Colonic mucosa (tissue), 4 donors: ENCODE results near the gene CZIB. TPM values are rescaled to one million over a fixed set of nuclear protein-coding genes. Genes with fewer than 3 reads are reported as not detected.

Experiments
- DNase-seq: peaks from one replicate; pipeline ENCODE4 v3.0.0-alpha.2; 2020
- H3K27ac ChIP-seq: fragments of 200-600 bp; one replicate; pipeline ENCODE4 v1.8.0; 2021
- H3K27me3 ChIP-seq: fragments of 200-600 bp; one replicate; pipeline ENCODE4 v1.8.0; 2021
- H3K36me3 ChIP-seq: fragments of 200-600 bp; one replicate; pipeline ENCODE4 v1.8.0; 2021
- H3K4me1 ChIP-seq: fragments of 200-600 bp; one replicate; pipeline ENCODE4 v1.8.0; 2021; ENCODE audit warnings: mild to moderate bottlenecking
- H3K4me3 ChIP-seq: fragments of 200-600 bp; one replicate; pipeline ENCODE4 v1.8.0; 2021
- H3K9ac ChIP-seq, 2 donors: one replicate each; pipeline ENCODE4 v1.7.0; 2013; ENCODE audit warnings: control low read depth in 2 of 2, low read depth in 2 of 2, low read length in 2 of 2
- H3K9me3 ChIP-seq: fragments of 200-600 bp; one replicate; pipeline ENCODE4 v1.8.0; 2021
- CTCF ChIP-seq: fragments of 200-600 bp; IDR thresholded peaks from one replicate; pipeline ENCODE4 v1.8.0; 2022; ENCODE audit warnings: antibody characterized with exemption, mild to moderate bottlenecking
- intact Hi-C: fragments of 100-400 bp; cut with DNase I; formaldehyde crosslinking; loops from one replicate; pipeline ENCODE4 v1.14.1; 2022
- total RNA-seq, 2 donors: library from RNA; stranded (reverse); fragmentation: NEBNext Ultra II Directional in 1 of 2; extraction: Animal tissue kit (Norgen Biotek cat#: 25700) in 1 of 2; gene quantifications; one replicate each; pipeline ENCODE4 v1.2.1, GENCODE V29; 2021
- donor health status: healthy.
- donor health status: DM: no; HTN: no; CAD: no.
- donor health status: DM: no; HTN: no; CAD: no.

CZIB gene
- total RNA-seq, 2 donors from 2014 or later = 34.6 to 43.9 TPM

DNA sequence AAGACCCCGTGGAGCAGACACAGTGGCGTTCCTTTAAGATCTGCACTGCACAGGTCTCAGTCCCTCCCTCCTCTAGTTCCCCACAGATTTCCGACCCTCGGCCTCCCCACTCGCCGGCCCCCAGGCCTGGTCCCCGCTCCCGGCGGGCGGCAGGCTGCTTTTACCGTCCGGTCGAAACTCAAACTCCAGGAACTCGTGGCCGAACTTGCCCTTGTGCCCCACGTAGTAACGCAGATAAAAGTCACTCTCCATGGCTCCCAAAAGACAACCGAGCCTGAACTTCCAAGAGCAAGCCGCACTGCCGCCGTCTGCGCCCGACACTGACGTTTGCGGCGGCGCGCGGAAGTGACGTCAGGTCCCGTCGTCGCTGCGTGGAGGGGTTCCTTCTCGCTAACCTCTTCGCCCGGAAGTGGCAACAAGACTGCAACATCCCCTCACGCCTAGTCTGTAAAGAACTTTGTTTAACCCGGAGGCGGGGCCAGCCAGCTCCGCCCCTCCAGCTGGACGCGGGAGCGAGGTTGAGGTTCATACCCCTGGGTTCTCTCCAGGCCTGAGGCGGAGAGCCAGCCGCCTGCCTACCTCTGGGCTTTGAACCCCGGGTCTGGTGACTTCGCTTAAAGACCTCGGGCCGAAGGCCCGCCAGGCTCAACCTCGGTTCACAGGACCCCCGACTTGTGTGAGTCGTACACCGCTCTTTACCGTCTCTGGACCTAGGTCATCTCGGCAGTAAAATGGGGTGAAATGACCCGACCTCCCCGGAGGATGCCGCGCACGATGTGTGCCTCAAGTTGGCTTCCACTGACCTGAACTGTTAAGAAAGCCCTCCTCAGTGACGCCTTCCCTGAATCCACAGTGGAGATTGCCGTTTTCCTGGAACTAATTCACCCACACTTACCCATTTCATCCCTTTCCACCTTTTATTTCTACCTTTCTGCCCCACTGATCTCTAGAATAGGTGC, 18.0 kb upstream of the CZIB start, which contains the start of gene MAGOH:
Gene MAGOH, minus strand, starts transcription at position 322 of the 959 bp plus-strand sequence. Its CDS starts 70 bp downstream, at position 252.
- peaks cover 3% of the 10 kb centered on the region for H3K4me1 ChIP-seq
- peak; percentile 97 for DNase-seq
- no peaks in the 10 kb centered on the region for H3K9me3 ChIP-seq
- TF ChIP-seq CTCF = no peak
- peak within 1 kb of the TSS; percentile 55 for H3K27ac ChIP-seq
- no peaks in the 10 kb centered on the region for H3K36me3 ChIP-seq
- peak within 1 kb of the TSS; percentile 100 for H3K4me3 ChIP-seq
- intact Hi-C loops = no loop called here
- peak within 1 kb of the TSS; percentile 91 to 95 for H3K9ac ChIP-seq
- H3K27me3 ChIP-seq = no peaks in the 10 kb centered on the region

DNA sequence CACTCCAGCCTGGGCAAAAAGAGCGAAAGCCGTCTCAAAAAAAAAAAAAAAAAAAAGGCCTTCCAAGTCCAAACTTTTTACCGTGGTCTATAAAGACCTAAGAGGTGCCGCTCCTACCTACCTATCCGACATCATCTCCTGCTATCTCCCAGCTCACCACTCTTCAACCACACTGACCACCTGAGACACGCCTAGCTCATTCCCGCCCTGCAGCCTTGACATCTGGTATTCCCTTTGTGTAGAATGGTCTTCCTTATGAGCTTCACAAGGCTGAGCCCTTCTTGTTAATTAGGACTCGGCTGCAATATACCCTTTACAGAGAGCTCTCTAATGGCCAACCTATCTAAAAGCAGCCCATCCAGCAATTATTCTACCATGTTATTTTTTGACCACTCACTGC, 17.2 kb upstream of the CZIB start:
- intact Hi-C loops = no loop called here
- no peak overlapping the region for H3K27ac ChIP-seq

DNA sequence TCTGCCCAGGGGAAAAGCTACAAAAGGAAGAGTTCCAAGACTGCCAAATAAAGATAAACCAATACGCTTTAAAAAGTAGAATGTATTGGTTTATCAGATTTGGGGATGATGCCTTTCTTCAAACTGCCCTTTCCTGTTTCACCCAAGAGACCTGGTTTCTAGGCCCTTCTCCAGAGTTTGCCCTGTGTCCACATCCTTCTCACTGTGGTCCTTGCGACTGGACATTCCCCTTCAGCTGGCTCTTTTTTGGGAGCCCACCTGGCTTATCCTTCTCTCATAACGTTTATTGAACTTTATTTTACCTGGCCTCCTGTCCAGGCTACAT, 490 bp upstream of the CZIB start:
- H3K4me1 ChIP-seq = peaks cover 5% of the 10 kb centered on the region
- peak overlapping the region; percentile 68 for H3K4me3 ChIP-seq
- H3K9ac ChIP-seq = peak overlapping the region; percentile 86 to 95
- H3K27me3 ChIP-seq = no peaks in the 10 kb centered on the region
- DNase-seq = no peak
- H3K36me3 ChIP-seq = no peaks in the 10 kb centered on the region
- intact Hi-C loops = no loop called here
- no peaks in the 10 kb centered on the region for H3K9me3 ChIP-seq
- H3K27ac ChIP-seq = peak overlapping the region; percentile 86
- no peak for TF ChIP-seq CTCF

More for the DNA sequence above, 17.2 kb upstream of the CZIB start:
- TF ChIP-seq CTCF = no peak
- Histone ChIP-seq H3K4me3 (peak overlapping the region; percentile 100), H3K9me3 (no peaks in the 10 kb centered on the region), H3K4me1 (peaks cover 3% of the 10 kb centered on the region), H3K27me3 (no peaks in the 10 kb centered on the region), H3K9ac (peak overlapping the region; percentile 91 to 95), H3K36me3 (peaks cover 1% of the 10 kb centered on the region)
- DNase-seq = no peak

- no peak for TF ChIP-seq CTCF
- Histone ChIP-seq H3K9me3 (no peaks in the 10 kb centered on the region), H3K4me3 (peak overlapping the region; percentile 68), H3K27ac (peak overlapping the region; percentile 86), H3K4me1 (peaks cover 5% of the 10 kb centered on the region), H3K36me3 (no peaks in the 10 kb centered on the region), H3K9ac (peak overlapping the region; percentile 86 to 95), H3K27me3 (no peaks in the 10 kb centered on the region)
- DNase-seq = no peak
- intact Hi-C loops = no loop called here
Measured at GRCh38 chr1:53219711-53220110, 723 bp downstream of the CZIB start.

GRCh38 chr1:53218201-53218600, 2.2 kb downstream of the CZIB start:
- H3K9ac ChIP-seq = no peak overlapping the region
- intact Hi-C loops = no loop called here
- no peak overlapping the region for H3K27ac ChIP-seq
- peaks cover 5% of the 10 kb centered on the region for H3K4me1 ChIP-seq
- H3K4me3 ChIP-seq = no peak overlapping the region
- no peaks in the 10 kb centered on the region for H3K27me3 ChIP-seq
- no peaks in the 10 kb centered on the region for H3K9me3 ChIP-seq
- H3K36me3 ChIP-seq = peaks cover 9% of the 10 kb centered on the region
- no peak for DNase-seq
- TF ChIP-seq CTCF = no peak
